ENCODE data around the gene CDHR5.

CDHR5 gene

DNA sequence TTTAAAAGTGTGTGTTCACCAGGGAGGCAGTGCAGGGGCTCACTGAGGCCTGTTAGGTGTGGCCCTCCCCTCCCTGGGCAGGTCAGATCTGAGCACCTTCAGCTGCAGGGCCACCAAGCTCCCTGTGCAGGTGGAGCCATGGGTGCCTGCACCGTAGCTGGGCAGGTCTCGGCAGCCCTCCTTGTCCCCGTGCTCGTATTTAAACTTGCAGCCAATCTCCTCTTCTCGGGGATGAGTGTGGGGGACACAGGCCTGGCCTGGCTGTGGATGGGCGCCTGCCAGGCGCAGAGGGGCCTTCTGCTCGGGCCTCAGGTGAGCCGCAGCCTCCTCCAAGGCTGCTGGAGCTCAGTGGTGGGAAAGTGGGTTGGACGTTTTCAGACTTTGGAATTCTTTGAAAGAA lies 29.4 kb downstream of the CDHR5 start:
- ChIA-PET CTCF (no interaction called here), POLR2A (ENCODE audit: low non-redundant PET) (no interaction called here)
- TF ChIP-seq, protein P1, sequence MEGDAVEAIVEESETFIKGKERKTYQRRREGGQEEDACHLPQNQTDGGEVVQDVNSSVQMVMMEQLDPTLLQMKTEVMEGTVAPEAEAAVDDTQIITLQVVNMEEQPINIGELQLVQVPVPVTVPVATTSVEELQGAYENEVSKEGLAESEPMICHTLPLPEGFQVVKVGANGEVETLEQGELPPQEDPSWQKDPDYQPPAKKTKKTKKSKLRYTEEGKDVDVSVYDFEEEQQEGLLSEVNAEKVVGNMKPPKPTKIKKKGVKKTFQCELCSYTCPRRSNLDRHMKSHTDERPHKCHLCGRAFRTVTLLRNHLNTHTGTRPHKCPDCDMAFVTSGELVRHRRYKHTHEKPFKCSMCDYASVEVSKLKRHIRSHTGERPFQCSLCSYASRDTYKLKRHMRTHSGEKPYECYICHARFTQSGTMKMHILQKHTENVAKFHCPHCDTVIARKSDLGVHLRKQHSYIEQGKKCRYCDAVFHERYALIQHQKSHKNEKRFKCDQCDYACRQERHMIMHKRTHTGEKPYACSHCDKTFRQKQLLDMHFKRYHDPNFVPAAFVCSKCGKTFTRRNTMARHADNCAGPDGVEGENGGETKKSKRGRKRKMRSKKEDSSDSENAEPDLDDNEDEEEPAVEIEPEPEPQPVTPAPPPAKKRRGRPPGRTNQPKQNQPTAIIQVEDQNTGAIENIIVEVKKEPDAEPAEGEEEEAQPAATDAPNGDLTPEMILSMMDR (conservative IDR thresholded peaks at IDR 0.05; ENCODE audit: low read depth), result no peak
- H3K27ac ChIP-seq, result peak overlapping the region; percentile 43
- no peak for DNase-seq (ENCODE audit: low spot score)

DNA sequence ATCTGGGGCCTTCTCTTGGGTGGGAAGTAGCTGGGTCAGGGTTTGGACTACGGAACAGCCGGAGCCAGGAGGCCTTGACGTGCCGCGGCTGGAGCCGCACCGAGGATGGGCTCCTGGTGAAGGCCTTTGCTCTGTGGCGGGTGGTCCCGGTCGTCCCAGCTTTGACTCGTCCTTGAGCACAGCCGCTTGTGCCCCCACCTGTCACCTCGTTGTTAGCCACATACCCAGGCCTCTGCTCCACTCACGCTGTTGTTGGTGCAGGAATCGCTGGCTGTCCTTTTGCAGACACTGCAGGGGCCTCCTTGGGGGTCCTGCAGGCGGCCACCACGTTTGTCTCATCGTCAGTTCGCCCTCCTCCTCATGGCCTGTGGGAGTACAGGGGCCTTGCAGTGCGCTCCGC lies 31.4 kb downstream of the CDHR5 start:
- 0 out of 2 replicates have a peak overlapping the region, but pooled peaks have one; percentile 35 for H3K27ac ChIP-seq
- TF ChIP-seq, protein P1 (conservative IDR thresholded peaks at IDR 0.05; ENCODE audit: low read depth), result no peak
- ChIA-PET CTCF (no interaction called here), POLR2A (ENCODE audit: low non-redundant PET) (no interaction called here)
- DNase-seq (ENCODE audit: low spot score), result no peak

DNA sequence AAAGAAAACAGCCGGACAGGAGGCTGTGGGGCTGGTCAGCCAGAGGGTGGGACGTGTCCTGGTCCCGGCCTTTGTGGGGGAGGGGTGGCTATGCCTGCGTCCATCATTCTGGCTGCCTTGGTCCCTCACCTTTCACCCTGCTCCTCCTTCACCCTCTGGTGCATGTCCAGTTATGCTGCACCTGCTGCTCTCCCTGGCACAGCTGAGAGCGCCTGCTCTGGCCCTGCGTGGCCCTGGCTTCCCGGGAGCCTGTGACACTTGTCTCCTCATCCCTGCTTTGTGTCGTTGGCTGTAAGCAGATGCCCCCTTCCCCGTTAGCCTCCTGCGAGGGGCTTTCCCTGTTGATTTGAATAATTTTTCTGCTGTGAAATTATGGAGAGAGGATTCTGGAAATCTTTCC lies 31.8 kb downstream of the CDHR5 start:
- CTCF ChIA-PET, result no interaction called here
- no peak for DNase-seq (ENCODE audit: low spot score)
- POLR2A ChIA-PET (ENCODE audit: low non-redundant PET), result no interaction called here
- H3K27ac ChIP-seq, result no peak overlapping the region
- TF ChIP-seq, protein P1 (conservative IDR thresholded peaks at IDR 0.05; ENCODE audit: low read depth), result no peak

DNA sequence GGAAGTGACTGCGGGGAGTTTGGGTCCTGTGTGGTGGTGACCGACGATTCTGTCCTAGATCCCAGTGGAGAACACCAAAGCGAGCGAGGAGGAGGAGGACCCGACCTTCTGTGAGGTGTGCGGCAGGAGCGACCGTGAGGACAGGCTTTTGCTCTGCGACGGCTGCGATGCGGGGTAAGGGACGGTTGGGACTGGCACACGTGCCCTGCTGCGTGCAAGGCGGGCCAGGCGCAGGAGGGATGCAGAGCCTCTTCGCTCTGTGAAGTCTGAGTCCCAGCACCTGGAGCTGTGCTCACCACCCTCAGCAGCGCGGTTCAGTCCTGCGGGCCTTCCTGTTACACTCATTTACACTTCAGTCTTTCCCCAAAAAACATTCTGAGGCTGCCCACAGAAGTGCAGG lies 32.3 kb downstream of the CDHR5 start:
- ChIA-PET CTCF (no interaction called here), POLR2A (ENCODE audit: low non-redundant PET) (no interaction called here)
- H3K27ac ChIP-seq, result no peak overlapping the region
- DNase-seq (ENCODE audit: low spot score), result no peak
- TF ChIP-seq, protein P1 (conservative IDR thresholded peaks at IDR 0.05; ENCODE audit: low read depth), result no peak

DNA sequence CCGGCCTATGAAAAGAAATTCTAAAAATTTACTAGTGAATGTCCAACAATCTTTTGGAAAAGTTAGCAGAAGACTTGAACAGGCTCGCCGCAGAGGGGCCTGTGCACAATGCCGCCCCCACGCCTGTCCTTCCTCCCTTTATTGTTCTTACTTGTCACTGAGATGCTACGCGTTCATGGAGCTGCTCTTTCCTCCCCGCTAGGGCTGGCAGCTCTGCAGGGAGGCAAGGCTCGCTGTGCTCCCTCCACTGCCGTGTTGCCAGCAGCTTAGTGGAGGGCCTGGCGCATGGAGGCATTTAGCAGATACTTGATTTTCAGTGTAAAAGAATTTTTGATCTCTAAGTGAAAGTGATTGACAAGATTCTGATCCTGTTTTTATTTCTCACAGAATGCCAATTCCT lies 33.8 kb downstream of the CDHR5 start:
- no peak for DNase-seq (ENCODE audit: low spot score)
- TF ChIP-seq, protein P1 (conservative IDR thresholded peaks at IDR 0.05; ENCODE audit: low read depth), result no peak
- POLR2A ChIA-PET (ENCODE audit: low non-redundant PET), result no interaction called here
- CTCF ChIA-PET, result no interaction called here
- H3K27ac ChIP-seq, result peak overlapping the region; percentile 9; the same call in 1 of the 2 replicates

DNA sequence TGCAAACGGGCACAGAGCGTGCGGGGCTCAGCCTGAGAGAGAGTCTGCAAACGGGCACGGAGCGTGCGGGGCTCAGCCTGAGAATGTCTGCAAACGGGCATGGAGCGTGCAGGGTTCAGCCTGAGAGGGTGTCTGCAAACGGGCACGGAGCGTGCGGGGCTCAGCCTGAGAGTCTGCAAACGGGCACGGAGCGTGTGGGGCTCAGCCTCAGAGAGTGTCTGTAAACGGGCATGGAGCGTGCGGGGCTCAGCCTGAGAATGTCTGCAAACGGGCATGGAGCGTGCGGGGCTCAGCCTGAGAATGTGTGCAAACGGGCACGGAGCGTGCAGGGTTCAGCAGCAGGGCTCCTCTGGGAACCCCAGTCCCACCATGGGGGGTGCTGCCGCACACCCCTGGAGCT lies 35.0 kb downstream of the CDHR5 start:
- TF ChIP-seq, protein P1 (conservative IDR thresholded peaks at IDR 0.05; ENCODE audit: low read depth), result no peak
- CTCF ChIA-PET, result no interaction called here
- H3K27ac ChIP-seq, result no peak overlapping the region
- POLR2A ChIA-PET (ENCODE audit: low non-redundant PET), result no interaction called here
- no peak for DNase-seq (ENCODE audit: low spot score)

DNA sequence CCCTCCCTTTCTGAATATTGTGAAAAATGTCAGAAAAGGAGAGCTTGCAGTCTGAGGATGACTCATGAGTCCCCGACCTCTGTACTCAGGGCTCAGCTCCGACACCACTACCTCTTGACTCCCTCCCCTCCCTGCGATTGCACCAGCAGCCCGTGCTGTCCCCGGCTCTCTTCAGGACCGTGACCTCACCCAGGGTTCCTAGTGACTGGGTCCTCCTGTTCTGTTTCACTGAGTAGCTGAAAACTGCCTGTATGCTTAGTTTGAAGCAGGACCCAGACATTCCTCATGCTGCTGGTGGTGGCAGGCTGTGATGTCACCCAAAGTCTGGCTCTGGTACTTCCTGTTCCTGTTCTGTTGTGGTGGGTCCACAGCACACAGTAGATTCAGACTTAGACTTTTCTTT lies 36.8 kb downstream of the CDHR5 start:
- POLR2A ChIA-PET (ENCODE audit: low non-redundant PET), result no interaction called here
- H3K27ac ChIP-seq, result peak overlapping the region; percentile 50
- TF ChIP-seq, protein P1 (conservative IDR thresholded peaks at IDR 0.05; ENCODE audit: low read depth), result no peak
- CTCF ChIA-PET, result interaction anchor here (0.7 kb wide), 1 partner anchor 165 kb away, joined by 4 read pairs; no protein-coding TSS in a partner anchor
- no peak for DNase-seq (ENCODE audit: low spot score)

Data from RWPE1 (cell line).